K562 (cell line): ENCODE results near the gene COL4A1. TPM values are rescaled to one million over a fixed set of nuclear protein-coding genes. Genes with fewer than 3 reads are reported as not detected.

ENCODE experiments used
- ATAC-seq: fragments of 200-7000 bp; cut with Tn5 transposase; 3 replicates; pipeline ENCODE4 v1.9.1; 2020; ENCODE audit warnings: moderate library complexity
- BruUV-seq: library from RNA; stranded (reverse); fragments of 400-500 nt; replicated peaks from 2 replicates; lab custom pipeline; 2021; lab: Mats Ljungman, UMichigan
- CTCF ChIA-PET: fragments of 300-600 bp; formaldehyde crosslinking; extraction: SDS; loops from one replicate; lab custom pipeline; 2021; ENCODE audit warnings: low intra/inter-chr PET ratio; lab: Yijun Ruan, JAX
- POLR2A ChIA-PET: fragments of 300-600, 350-650 bp; sonication (Branson Sonifier 250); formaldehyde crosslinking; extraction: SDS; loops from one replicate; lab custom pipeline; 2021; ENCODE audit warnings: antibody characterized with exemption, inconsistent platforms; lab: Yijun Ruan, JAX
- DNase-seq, 4 experiments: peaks; one replicate each; pipeline versions ENCODE4 v3.0.0 to v3.0.0-alpha.2; 2011 to 2018; ENCODE audit warnings: low spot score in 3 of 4, mixed read lengths in 3 of 4; ENCODE audit errors: extremely low read depth in 1 of 4
- FAIRE-seq: peaks from 2 replicates; lab custom pipeline; 2011; peaks lifted over from hg19 to GRCh38; lab: Jason Lieb, UNC
- H2AFZ ChIP-seq: 2 replicates; pipeline ENCODE4 v1.6.0; 2011; ENCODE audit warnings: low read depth, low read length, control low read depth, inconsistent platforms
- H3K27ac ChIP-seq: fragments of 200-600 bp; 3 replicates; pipeline ENCODE4 v1.8.0; 2011; ENCODE audit warnings: low read depth, mild to moderate bottlenecking, control low read depth, inconsistent platforms, low read length, moderate library complexity, mixed read lengths; ENCODE audit errors: extremely low read depth
- H3K27me3 ChIP-seq, 2 experiments: fragments of 300-600 bp in 1 of 2; 2 replicates in 1 of 2; 3 replicates in 1 of 2; pipeline versions ENCODE4 v1.6.0 to v1.8.0; 2011; ENCODE audit warnings: inconsistent platforms in 2 of 2, low read length in 2 of 2, mild to moderate bottlenecking in 1 of 2, mixed read lengths in 1 of 2, moderate library complexity in 1 of 2; ENCODE audit not compliant: control insufficient read depth in 2 of 2, insufficient read depth in 2 of 2
- H3K36me3 ChIP-seq: fragments of 300-600 bp; 3 replicates; pipeline ENCODE4 v1.8.0; 2011; ENCODE audit warnings: mild to moderate bottlenecking, low read length, inconsistent platforms; ENCODE audit not compliant: control insufficient read depth, insufficient read depth
- H3K4me1 ChIP-seq, 2 experiments: fragments of 200-600 bp in 1 of 2; replicated peaks in 1 of 2; 2 replicates in 1 of 2; 3 replicates in 1 of 2; pipeline versions ENCODE4 v1.5.1 to v1.8.0; 2011; ENCODE audit warnings: inconsistent platforms in 2 of 2, low read length in 2 of 2, mild to moderate bottlenecking in 1 of 2, mixed read lengths in 1 of 2, moderate library complexity in 1 of 2; ENCODE audit not compliant: control insufficient read depth in 2 of 2, insufficient read depth in 2 of 2
- H3K4me2 ChIP-seq: 2 replicates; pipeline ENCODE4 v1.6.1; 2011; ENCODE audit warnings: low read length, control low read depth, inconsistent platforms, mixed read lengths; ENCODE audit not compliant: insufficient read depth
- H3K4me3 ChIP-seq: fragments of 200-600 bp; sonication (generic), shearing (Covaris generic); 2 replicates; pipeline ENCODE4 v1.5.1; 2016; ENCODE audit warnings: control low read depth, inconsistent platforms
- H3K79me2 ChIP-seq: fragments of 200-600 bp; 3 replicates; pipeline ENCODE4 v1.8.0; 2011; ENCODE audit warnings: low read length, inconsistent platforms; ENCODE audit not compliant: control insufficient read depth, insufficient read depth
- H3K9ac ChIP-seq, 2 experiments: 2 replicates each; pipeline versions ENCODE4 v1.6.0 to v1.6.1; 2011; ENCODE audit warnings: low read depth in 2 of 2, low read length in 2 of 2, control low read depth in 1 of 2, inconsistent platforms in 1 of 2, mild to moderate bottlenecking in 1 of 2, mixed read lengths in 1 of 2; ENCODE audit not compliant: insufficient read depth in 1 of 2
- H3K9me1 ChIP-seq: one replicate; pipeline ENCODE4 v1.6.0; 2011; ENCODE audit warnings: inconsistent platforms, mild to moderate bottlenecking, low read length, moderate library complexity; ENCODE audit not compliant: control insufficient read depth, insufficient read depth
- H3K9me3 ChIP-seq: replicated peaks from 2 replicates; pipeline ENCODE4 v1.5.1; 2011; ENCODE audit warnings: low read depth, low read length, inconsistent platforms; ENCODE audit not compliant: control insufficient read depth, insufficient read depth
- H4K20me1 ChIP-seq: replicated peaks from 2 replicates; pipeline ENCODE4 v1.6.1; 2011; ENCODE audit warnings: low read length, inconsistent platforms, mixed read lengths; ENCODE audit not compliant: control insufficient read depth, insufficient read depth
- COPS2 ChIP-seq: fragments of 450-650 bp; conservative IDR thresholded peaks from 2 replicates; pipeline ENCODE4 v1.6.1; 2016; ENCODE audit warnings: mild to moderate bottlenecking, moderate library complexity
- CREB3 ChIP-seq: fragments of 450-650 bp; conservative IDR thresholded peaks from 2 replicates; pipeline ENCODE4 v1.6.1; 2016; ENCODE audit warnings: missing genetic modification characterization, low read depth, mild to moderate bottlenecking, missing compliant biosample characterization, moderate library complexity
- E2F8 ChIP-seq: fragments of 450-650 bp; IDR thresholded peaks from 2 replicates; pipeline ENCODE4 v1.7.1; 2018; ENCODE audit warnings: mild to moderate bottlenecking, low read depth; ENCODE audit not compliant: partially characterized antibody
- FOXJ3 ChIP-seq: sonication (generic); formaldehyde crosslinking; IDR thresholded peaks from 2 replicates; pipeline ENCODE4 v1.4.0; 2020; ENCODE audit warnings: mild to moderate bottlenecking, missing genetic modification reagents
- FOXM1 ChIP-seq, 2 experiments: fragments of 450-650 bp in 1 of 2; sonication (generic) in 1 of 2; formaldehyde crosslinking in 1 of 2; IDR thresholded peaks; 2 replicates each; pipeline versions ENCODE4 v1.6.1 to v1.9.0; 2017 to 2022; ENCODE audit warnings: low read depth in 2 of 2, mild to moderate bottlenecking in 2 of 2, missing genetic modification reagents in 1 of 2, moderate library complexity in 1 of 2
- GATAD2B ChIP-seq: fragments of 450-650 bp; IDR thresholded peaks from 2 replicates; pipeline ENCODE4 v1.6.1; 2017; ENCODE audit warnings: mild to moderate bottlenecking, borderline replicate concordance
- HNRNPK ChIP-seq: fragments of 200-400 bp; formaldehyde crosslinking; IDR thresholded peaks from one replicate; pipeline ENCODE4 v1.6.1; 2018; ENCODE audit warnings: mild to moderate bottlenecking, low read depth, low read length; ENCODE audit not compliant: poor library complexity, severe bottlenecking
- MTA2 ChIP-seq: fragments of 450-650 bp; IDR thresholded peaks from 2 replicates; pipeline ENCODE4 v1.6.1; 2016; ENCODE audit warnings: low read depth
- PHB ChIP-seq: fragments of 250-450 bp; sonication (Bioruptor Pico); IDR thresholded peaks from 2 replicates; pipeline ENCODE4 v1.5.0; 2021
- PPARD ChIP-seq: fragments of 250-450 bp; sonication (Bioruptor Pico); IDR thresholded peaks from 2 replicates; pipeline ENCODE4 v1.8.0; 2022; ENCODE audit warnings: inconsistent platforms, mild to moderate bottlenecking, moderate library complexity
- SMARCA5 ChIP-seq: fragments of 450-650 bp; IDR thresholded peaks from 2 replicates; pipeline ENCODE4 v1.6.1; 2016
- STAG1 ChIP-seq: sonication (generic); formaldehyde crosslinking; IDR thresholded peaks from 2 replicates; pipeline ENCODE4 v1.5.0; 2020; ENCODE audit warnings: missing genetic modification reagents, borderline replicate concordance
- USF2 ChIP-seq: sonication (generic); formaldehyde crosslinking; IDR thresholded peaks from 2 replicates; pipeline ENCODE4 v1.5.0; 2020; ENCODE audit warnings: missing genetic modification reagents
- whole genome bisulfite sequencing: fragments of 100-300 bp; shearing (Covaris generic); methylation state at CpG from one replicate; pipeline ENCODE4 v1.1.6; 2016; ENCODE audit warnings: low coverage, mixed read lengths; ENCODE audit not compliant: insufficient coverage; ENCODE audit errors: missing lambda C conversion rate; 5-methylcytosine and 5-hydroxymethylcytosine counted together
- in situ Hi-C: fragments of 300-500 bp; cut with MboI; formaldehyde crosslinking; loops from 4 replicates; pipeline ENCODE4 v1.15.0; 2018; ENCODE audit warnings: inconsistent platforms, mixed read lengths
- intact Hi-C: fragments of 100-400 bp; cut with micrococcal nuclease; formaldehyde crosslinking; loops from 2 replicates; pipeline ENCODE4 v1.14.2; 2022
- polyA plus RNA-seq, 8 experiments: library from polyadenylated mRNA; depleted of rRNA in 4 of 8; stranded (reverse) in 5 of 8; unstranded in 3 of 8; fragments of >200 nt; fragmentation: Nextera tagmentation in 2 of 8; fragmentation: Illumina TruSeq in 1 of 8; extraction: Ambion mirVana in 2 of 8; extraction: Trizol in 1 of 8; gene quantifications; 2 replicates each; pipeline versions ENCODE4 v1.2.1 to v1.2.3, GENCODE V29; 2011 to 2014; ENCODE audit warnings: inconsistent platforms in 1 of 8, missing spikeins in 1 of 8
- total RNA-seq, 7 experiments: library from RNA; depleted of rRNA in 6 of 7; stranded (reverse); fragments of >200 nt in 6 of 7; fragmentation: Illumina TruSeq in 2 of 7; extraction: Trizol in 2 of 7; gene quantifications; 2 replicates each; pipeline versions ENCODE4 v1.2.1 to v1.2.3, GENCODE V29; 2011 to 2021; ENCODE audit warnings: low replicate concordance in 1 of 7

The COL4A1 gene
- total and polyA plus RNA-seq, 9 of the 15 experiments (the other 6 are each of a cell fraction or from before 2014, with no cell fraction given): 0.35 TPM; not detected in 8

- BruUV-seq: no TSS peak
These were observed 26.9 kb upstream of the COL4A1 start for GRCh38 chr13:110333837-110334236.

More at GRCh38 chr13:110333837-110334236, 26.9 kb upstream of the COL4A1 start:
- Histone ChIP-seq H3K4me1 (no peaks in the 10 kb centered on the region), H2AFZ (no peak overlapping the region), H3K9ac (no peak overlapping the region), H3K9me3 (no peaks in the 10 kb centered on the region), H3K27me3 (peaks cover 0 to 22% of the 10 kb centered on the region in 2 experiments; a peak in 3 of 5 replicates), H4K20me1 (no peaks in the 10 kb centered on the region), H3K4me3 (no peak overlapping the region), H3K27ac (no peak overlapping the region), H3K4me2 (no peak overlapping the region), H3K9me1 (no peaks in the 10 kb centered on the region), H3K36me3 (no peaks in the 10 kb centered on the region), H3K79me2 (no peaks in the 10 kb centered on the region)
- ChIA-PET CTCF (no interaction called here), POLR2A (no interaction called here)
- TF ChIP-seq HNRNPK (no peak), PHB (no peak), USF2 (no peak), STAG1 (CRISPR knock-in tag) (no peak), MTA2 (no peak), FOXJ3 (CRISPR knock-in tag) (no peak), CREB3 (tag) (no peak), SMARCA5 (no peak), E2F8 (no peak), GATAD2B (no peak), FOXM1 (IDR thresholded peaks at IDR 0.05; ENCODE audit: low read depth) (no peak), FOXM1 (CRISPR knock-in tag; IDR thresholded peaks at IDR 0.05; ENCODE audit: low read depth) (no peak), PPARD (CRISPR knock-in tag) (no peak), COPS2 (no peak)
- in situ Hi-C loops (no loop called here), intact Hi-C loops (no loop called here)
- 2% methylated on average over 11 of the region's 12 CpGs for WGBS
- DNase-seq (no peak), ATAC-seq (no peak), FAIRE-seq (no peak)
